Esophagus muscularis mucosa (tissue), 4 donors: ENCODE results near the gene RNF224. TPM values are rescaled to one million over a fixed set of nuclear protein-coding genes. Genes with fewer than 3 reads are reported as not detected.

Experiments used
- DNase-seq: peaks from one replicate; pipeline ENCODE4 v3.0.0-alpha.2; 2017; ENCODE audit errors: extremely low spot score
- H3K27ac ChIP-seq, 4 donors: fragments of 200-600 bp; sonication (generic); replicated peaks in 1 of 4; 1 replicate in 3 of 4; 2 replicates in 1 of 4; pipeline ENCODE4 v1.5.1; 2016 to 2019; ENCODE audit warnings: mild to moderate bottlenecking in 1 of 4
- H3K27me3 ChIP-seq, 4 donors: fragments of 200-600 bp; sonication (generic); one replicate each; pipeline versions ENCODE4 v1.5.1 to v1.6.0; 2016 to 2019
- H3K36me3 ChIP-seq, 4 donors: fragments of 200-600 bp; sonication (generic); one replicate each; pipeline ENCODE4 v1.5.1; 2016 to 2019
- H3K4me1 ChIP-seq, 4 donors: fragments of 200-600 bp; sonication (generic); one replicate each; pipeline ENCODE4 v1.5.1; 2016 to 2019
- H3K4me3 ChIP-seq, 4 donors: fragments of 200-600 bp; sonication (generic); 1 replicate in 2 of 4; 2 replicates in 2 of 4; pipeline ENCODE4 v1.5.1; 2016 to 2019; ENCODE audit warnings: mild to moderate bottlenecking in 4 of 4, moderate library complexity in 1 of 4
- H3K9me3 ChIP-seq, 4 donors: fragments of 200-600 bp; sonication (generic); 1 replicate in 3 of 4; 2 replicates in 1 of 4; pipeline ENCODE4 v1.5.1; 2016 to 2019
- CTCF ChIP-seq, 3 experiments: fragments of 200-600 bp in 2 of 3; fragments of 450-650 bp in 1 of 3; sonication (generic) in 2 of 3; IDR thresholded peaks; one replicate each; pipeline ENCODE4 v1.5.1; 2017 to 2019; ENCODE audit warnings: antibody characterized with exemption in 3 of 3, mild to moderate bottlenecking in 2 of 3, moderate library complexity in 1 of 3
- EP300 ChIP-seq: sonication (generic); formaldehyde crosslinking; IDR thresholded peaks from one replicate; pipeline ENCODE4 v1.6.1; 2017; ENCODE audit warnings: antibody characterized with exemption
- POLR2A ChIP-seq: fragments of 450-650 bp; IDR thresholded peaks from one replicate; pipeline ENCODE4 v1.6.1; 2017; ENCODE audit warnings: antibody characterized with exemption, moderate library complexity, mild to moderate bottlenecking, low read depth
- POLR2AphosphoS5 ChIP-seq, 2 donors: sonication (generic); formaldehyde crosslinking; IDR thresholded peaks; one replicate each; pipeline ENCODE4 v1.6.1; 2017; ENCODE audit warnings: antibody characterized with exemption in 2 of 2
- WGBS: methylation state at CpG from one replicate; pipeline ENCODE4 v1.1.5; 2018; 5-methylcytosine and 5-hydroxymethylcytosine counted together
- intact Hi-C: fragments of 100-400 bp; cut with DNase I; formaldehyde crosslinking; loops from one replicate; pipeline ENCODE4 v1.15.1; 2023
- total RNA-seq, 4 donors: library from RNA; depleted of rRNA; stranded (reverse); fragments of >200 nt; gene quantifications; one replicate each; pipeline versions ENCODE4 v1.1.0 to v1.2.1, GENCODE V29; 2016

The RNF224 gene
- total RNA-seq, 4 donors from 2014 or later = not detected

DNA sequence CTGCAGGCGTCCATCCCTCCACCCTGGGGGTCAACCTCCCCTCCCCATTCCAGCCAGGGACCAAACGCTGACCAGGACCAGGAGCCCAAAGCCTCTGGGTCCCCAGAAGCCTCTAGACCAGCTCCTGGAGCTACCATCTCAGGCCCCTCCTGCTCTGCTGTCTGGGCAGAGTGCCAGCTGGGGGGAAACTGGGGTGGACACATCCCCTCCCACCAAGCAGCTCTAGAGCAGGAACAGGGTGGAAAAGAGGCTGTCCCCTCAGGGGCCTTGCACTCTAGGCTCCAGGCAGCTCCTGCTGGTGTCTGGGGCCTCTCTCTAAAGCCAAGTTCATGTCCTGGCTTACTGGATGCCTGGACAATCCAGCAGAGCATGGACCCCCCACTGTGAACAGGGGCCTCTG lies 34.4 kb upstream of the RNF224 start:
- no peaks in the 10 kb centered on the region for H3K27me3 ChIP-seq
- no peaks in the 10 kb centered on the region for H3K9me3 ChIP-seq
- TF ChIP-seq CTCF (IDR thresholded peaks at IDR 0.05) (no peak), EP300 (no peak)
- no peak overlapping the region for H3K27ac ChIP-seq
- WGBS = 100% methylated on average over 1 of the region's 2 CpGs
- H3K4me1 ChIP-seq = peaks cover 35 to 79% (median 53%) of the 10 kb centered on the region in 4 donors
- intact Hi-C loops = no loop called here
- H3K4me3 ChIP-seq = no peak overlapping the region
- no peak for DNase-seq
- peaks cover 11 to 28% (median 27%) of the 10 kb centered on the region in 4 donors for H3K36me3 ChIP-seq

GRCh38 chr9:137193771-137194170 lies 33.5 kb upstream of the RNF224 start:
- WGBS = 80% methylated on average over 8 of the region's 14 CpGs
- intact Hi-C loops = no loop called here

DNA sequence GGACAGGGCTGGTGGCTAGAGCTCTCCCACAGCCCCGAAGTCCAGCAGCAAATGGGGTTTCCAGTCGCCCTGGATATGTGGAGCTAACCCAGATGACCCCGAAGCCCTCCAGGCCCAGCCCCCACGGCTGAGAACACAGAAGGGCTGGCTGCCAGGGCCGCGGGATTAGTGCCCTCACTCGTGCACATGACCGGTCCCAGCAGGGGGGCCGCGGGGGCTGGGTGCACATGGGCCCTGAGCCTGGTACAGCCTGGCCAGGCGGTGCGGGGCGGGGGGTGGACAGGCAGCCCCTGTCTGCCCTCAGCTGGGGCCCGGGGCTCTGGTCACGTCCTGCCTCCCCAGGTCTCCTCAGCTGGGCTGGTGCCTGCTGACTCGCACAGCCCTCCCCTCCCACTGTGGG lies 32.9 kb upstream of the RNF224 start:
- Histone ChIP-seq H3K9me3 (no peaks in the 10 kb centered on the region), H3K27ac (no peak overlapping the region), H3K27me3 (no peaks in the 10 kb centered on the region), H3K4me3 (no peak overlapping the region), H3K4me1 (peaks cover 45 to 86% (median 62%) of the 10 kb centered on the region in 4 donors), H3K36me3 (peaks cover 11 to 28% (median 27%) of the 10 kb centered on the region in 4 donors)
- TF ChIP-seq POLR2A = no peak
- TF ChIP-seq CTCF (IDR thresholded peaks at IDR 0.05) = no peak
- TF ChIP-seq POLR2AphosphoS5 (IDR thresholded peaks at IDR 0.05) = no peak
- TF ChIP-seq EP300 = no peak
- no CpG with 5 or more reads among the region's 16 CpGs for WGBS
- DNase-seq = no peak
- intact Hi-C loops = no loop called here

More at GRCh38 chr9:137193771-137194170, 33.5 kb upstream of the RNF224 start:
- H3K27ac ChIP-seq = no peak overlapping the region
- no peaks in the 10 kb centered on the region for H3K27me3 ChIP-seq
- peaks cover 11 to 28% (median 27%) of the 10 kb centered on the region in 4 donors for H3K36me3 ChIP-seq
- no peak for TF ChIP-seq EP300
- TF ChIP-seq POLR2AphosphoS5 (IDR thresholded peaks at IDR 0.05) = no peak
- TF ChIP-seq POLR2A = no peak
- no peak for TF ChIP-seq CTCF (IDR thresholded peaks at IDR 0.05)
- H3K9me3 ChIP-seq = no peaks in the 10 kb centered on the region
- peaks cover 43 to 85% (median 60%) of the 10 kb centered on the region in 4 donors for H3K4me1 ChIP-seq
- DNase-seq = no peak
- no peak overlapping the region for H3K4me3 ChIP-seq

- no peak for TF ChIP-seq EP300
- no peak for TF ChIP-seq CTCF (IDR thresholded peaks at IDR 0.05)
- TF ChIP-seq POLR2A = no peak
- no peak for TF ChIP-seq POLR2AphosphoS5 (IDR thresholded peaks at IDR 0.05)
- no peak for DNase-seq
- Histone ChIP-seq H3K4me1 (peaks cover 45 to 86% (median 62%) of the 10 kb centered on the region in 4 donors), H3K9me3 (no peaks in the 10 kb centered on the region), H3K27me3 (no peaks in the 10 kb centered on the region), H3K4me3 (no peak overlapping the region), H3K36me3 (peaks cover 10 to 25% (median 24%) of the 10 kb centered on the region in 4 donors), H3K27ac (no peak overlapping the region)
- 80% methylated on average over 9 of the region's 10 CpGs for WGBS
- intact Hi-C loops = no loop called here
Observed at GRCh38 chr9:137194909-137195308, 32.4 kb upstream of the RNF224 start.

DNA sequence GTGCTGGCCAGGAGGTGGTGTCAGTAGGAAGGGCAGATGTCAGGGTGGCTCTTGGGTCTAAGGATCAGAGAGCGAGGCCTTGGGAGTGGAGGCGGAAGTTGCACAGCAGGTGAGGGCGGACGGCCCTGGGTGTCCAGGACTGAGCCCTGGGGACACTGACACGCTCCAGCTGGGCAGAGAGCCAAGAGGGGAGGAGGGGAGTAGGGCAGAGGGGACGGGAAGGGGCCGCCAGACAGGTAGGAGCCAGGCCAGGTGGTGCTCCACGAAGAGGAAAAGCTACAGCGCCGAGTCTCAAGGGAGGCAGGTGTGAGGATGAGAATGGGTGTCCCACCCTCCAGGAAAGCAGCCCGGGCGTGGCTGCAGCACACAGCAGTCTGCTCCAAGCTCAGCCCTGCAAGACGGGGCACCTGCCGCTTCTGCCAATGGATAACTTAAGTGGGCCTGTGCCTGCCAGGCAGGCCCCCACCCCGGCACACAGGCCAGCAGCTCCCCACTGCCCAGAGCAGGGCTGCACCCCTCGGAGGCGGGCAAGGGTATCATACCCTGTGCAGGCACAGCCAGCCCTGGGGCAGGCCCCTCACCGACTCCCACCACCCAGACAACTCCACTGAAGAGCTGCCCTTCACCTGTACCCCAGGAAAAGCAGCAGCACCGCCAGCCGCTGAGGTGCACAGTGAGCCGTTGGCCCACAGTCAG lies 31.6 kb upstream of the RNF224 start:
- Histone ChIP-seq H3K27ac (no peak overlapping the region), H3K4me1 (peaks cover 38 to 79% (median 54%) of the 10 kb centered on the region in 4 donors), H3K9me3 (no peaks in the 10 kb centered on the region), H3K4me3 (no peak overlapping the region), H3K27me3 (no peaks in the 10 kb centered on the region), H3K36me3 (peaks cover 3 to 18% (median 16%) of the 10 kb centered on the region in 4 donors)
- WGBS = 82% methylated on average over 10 of the region's 21 CpGs
- DNase-seq = no peak
- TF ChIP-seq CTCF (IDR thresholded peaks at IDR 0.05) (no peak), EP300 (no peak), POLR2AphosphoS5 (IDR thresholded peaks at IDR 0.05) (no peak), POLR2A (no peak)
- intact Hi-C loops = no loop called here
